Mucosa of stomach (tissue), 1 donor: ENCODE data around the gene DENND2D.

Experiments used
- H3K27me3 ChIP-seq: one replicate; pipeline ENCODE4 v1.7.0; 2013; ENCODE audit warnings: mild to moderate bottlenecking, low read length; ENCODE audit not compliant: control insufficient read depth, insufficient read depth
- H3K36me3 ChIP-seq: one replicate; pipeline ENCODE4 v1.7.0; 2013; ENCODE audit warnings: low read length; ENCODE audit not compliant: control insufficient read depth, insufficient read depth
- H3K4me1 ChIP-seq: one replicate; pipeline ENCODE4 v1.7.0; 2013; ENCODE audit warnings: mild to moderate bottlenecking, low read length; ENCODE audit not compliant: control insufficient read depth, insufficient read depth
- H3K4me3 ChIP-seq: one replicate; pipeline ENCODE4 v1.7.0; 2013; ENCODE audit warnings: low read length
- H3K9ac ChIP-seq: one replicate; pipeline ENCODE4 v1.7.0; 2013; ENCODE audit warnings: mild to moderate bottlenecking, low read length, moderate library complexity
- H3K9me3 ChIP-seq: one replicate; pipeline ENCODE4 v1.7.0; 2013; ENCODE audit warnings: mild to moderate bottlenecking, low read length, moderate library complexity; ENCODE audit not compliant: control insufficient read depth
- donor health status: Pancreatic carcinoma.

Gene DENND2D

GRCh38 chr1:111179968-111180533 lies 20.4 kb downstream of the DENND2D start:
- no peaks in the 10 kb centered on the region for H3K4me1 ChIP-seq
- H3K9me3 ChIP-seq = no peaks in the 10 kb centered on the region
- no peaks in the 10 kb centered on the region for H3K27me3 ChIP-seq
- H3K4me3 ChIP-seq = no peak overlapping the region
- H3K9ac ChIP-seq = no peak overlapping the region
- H3K36me3 ChIP-seq = no peaks in the 10 kb centered on the region

GRCh38 chr1:111176678-111177077 lies 23.8 kb downstream of the DENND2D start:
- Histone ChIP-seq H3K27me3 (no peaks in the 10 kb centered on the region), H3K4me1 (no peaks in the 10 kb centered on the region), H3K36me3 (no peaks in the 10 kb centered on the region), H3K9ac (no peak overlapping the region), H3K9me3 (no peaks in the 10 kb centered on the region), H3K4me3 (no peak overlapping the region)

GRCh38 chr1:111175349-111175748 lies 25.1 kb downstream of the DENND2D start:
- Histone ChIP-seq H3K4me1 (no peaks in the 10 kb centered on the region), H3K27me3 (no peaks in the 10 kb centered on the region), H3K9ac (no peak overlapping the region), H3K4me3 (no peak overlapping the region), H3K9me3 (no peaks in the 10 kb centered on the region), H3K36me3 (no peaks in the 10 kb centered on the region)

GRCh38 chr1:111174070-111174469 lies 26.4 kb downstream of the DENND2D start:
- H3K4me3 ChIP-seq = no peak overlapping the region
- no peaks in the 10 kb centered on the region for H3K36me3 ChIP-seq
- no peaks in the 10 kb centered on the region for H3K4me1 ChIP-seq
- H3K27me3 ChIP-seq = no peaks in the 10 kb centered on the region
- no peaks in the 10 kb centered on the region for H3K9me3 ChIP-seq
- H3K9ac ChIP-seq = no peak overlapping the region

- no peak overlapping the region for H3K9ac ChIP-seq
- no peaks in the 10 kb centered on the region for H3K27me3 ChIP-seq
- no peak overlapping the region for H3K4me3 ChIP-seq
- no peaks in the 10 kb centered on the region for H3K9me3 ChIP-seq
- H3K36me3 ChIP-seq = no peaks in the 10 kb centered on the region
- peaks cover 7% of the 10 kb centered on the region for H3K4me1 ChIP-seq
These were observed 28.0 kb downstream of the DENND2D start for GRCh38 chr1:111172463-111172862.

- no peaks in the 10 kb centered on the region for H3K36me3 ChIP-seq
These were observed 36.3 kb downstream of the DENND2D start for GRCh38 chr1:111164151-111164550.

GRCh38 chr1:111163363-111163762 lies 37.1 kb downstream of the DENND2D start:
- H3K4me1 ChIP-seq = no peaks in the 10 kb centered on the region
- no peak overlapping the region for H3K9ac ChIP-seq
- no peaks in the 10 kb centered on the region for H3K9me3 ChIP-seq
- H3K36me3 ChIP-seq = no peaks in the 10 kb centered on the region
- H3K27me3 ChIP-seq = no peaks in the 10 kb centered on the region
- H3K4me3 ChIP-seq = no peak overlapping the region

More at GRCh38 chr1:111164151-111164550, 36.3 kb downstream of the DENND2D start:
- Histone ChIP-seq H3K9ac (no peak overlapping the region), H3K4me3 (no peak overlapping the region), H3K4me1 (peaks cover 7% of the 10 kb centered on the region), H3K9me3 (no peaks in the 10 kb centered on the region), H3K27me3 (no peaks in the 10 kb centered on the region)

GRCh38 chr1:111162488-111162880 lies 38.0 kb downstream of the DENND2D start:
- no peak overlapping the region for H3K9ac ChIP-seq
- H3K4me3 ChIP-seq = no peak overlapping the region
- no peaks in the 10 kb centered on the region for H3K9me3 ChIP-seq
- no peaks in the 10 kb centered on the region for H3K27me3 ChIP-seq
- no peaks in the 10 kb centered on the region for H3K36me3 ChIP-seq
- no peaks in the 10 kb centered on the region for H3K4me1 ChIP-seq

GRCh38 chr1:111161843-111162487 lies 38.5 kb downstream of the DENND2D start:
- Histone ChIP-seq H3K4me3 (no peak overlapping the region), H3K36me3 (no peaks in the 10 kb centered on the region), H3K27me3 (no peaks in the 10 kb centered on the region), H3K4me1 (no peaks in the 10 kb centered on the region), H3K9me3 (no peaks in the 10 kb centered on the region), H3K9ac (no peak overlapping the region)

GRCh38 chr1:111157431-111157830 lies 43.0 kb downstream of the DENND2D start:
- Histone ChIP-seq H3K9ac (no peak overlapping the region), H3K36me3 (no peaks in the 10 kb centered on the region), H3K4me1 (no peaks in the 10 kb centered on the region), H3K27me3 (no peaks in the 10 kb centered on the region), H3K9me3 (no peaks in the 10 kb centered on the region), H3K4me3 (no peak overlapping the region)

GRCh38 chr1:111154021-111154999 lies 46.1 kb downstream of the DENND2D start:
- Histone ChIP-seq H3K4me1 (no peaks in the 10 kb centered on the region), H3K4me3 (no peak overlapping the region), H3K36me3 (no peaks in the 10 kb centered on the region), H3K9ac (no peak overlapping the region), H3K9me3 (no peaks in the 10 kb centered on the region), H3K27me3 (no peaks in the 10 kb centered on the region)

GRCh38 chr1:111151838-111152237 lies 48.6 kb downstream of the DENND2D start:
- H3K36me3 ChIP-seq = no peaks in the 10 kb centered on the region
- no peaks in the 10 kb centered on the region for H3K9me3 ChIP-seq
- no peaks in the 10 kb centered on the region for H3K4me1 ChIP-seq
- no peak overlapping the region for H3K9ac ChIP-seq
- H3K4me3 ChIP-seq = no peak overlapping the region
- no peaks in the 10 kb centered on the region for H3K27me3 ChIP-seq
